Tibial nerve (tissue), 4 donors: ENCODE results near the gene DNAJC5.
"Not testable (repeated sequence)": the region's sequence is repeated elsewhere in the genome, so short reads cannot be mapped to it uniquely, and the experiment has no call there.

Experiments used
- CTCF ChIP-seq, 5 experiments: fragments of 200-600 bp in 3 of 5; fragments of 450-650 bp in 2 of 5; sonication (generic) in 3 of 5; IDR thresholded peaks; one replicate each; pipeline ENCODE4 v1.5.1; 2016 to 2019; ENCODE audit warnings: antibody characterized with exemption in 5 of 5, mild to moderate bottlenecking in 3 of 5, moderate library complexity in 2 of 5
- EP300 ChIP-seq, 2 donors: sonication (generic); formaldehyde crosslinking; IDR thresholded peaks; one replicate each; pipeline ENCODE4 v1.6.1; 2017; ENCODE audit warnings: antibody characterized with exemption in 2 of 2, mild to moderate bottlenecking in 1 of 2

DNA sequence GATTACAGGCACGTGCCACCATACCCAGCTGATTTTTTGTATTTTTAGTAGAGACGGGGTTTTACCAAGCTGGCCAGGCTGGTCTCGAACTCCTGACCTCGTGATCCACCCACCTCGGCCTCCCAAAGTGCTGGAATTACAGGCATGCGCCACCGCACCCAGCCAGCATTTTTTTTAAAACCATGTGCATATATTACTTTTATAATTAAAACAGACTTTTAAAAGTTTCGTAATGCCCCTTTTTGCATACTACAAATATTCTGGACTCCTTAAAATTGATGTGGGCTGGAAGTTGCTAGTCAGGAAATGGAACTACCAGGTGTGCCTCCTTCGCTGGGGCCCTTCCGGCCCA, 77.0 kb downstream of the DNAJC5 start:
- TF ChIP-seq CTCF, EP300 (IDR thresholded peaks at IDR 0.05): not testable (repeated sequence)
